Hepatic stellate cell (primary cell): ENCODE measurements around the gene EDIL3.
A peak's percentile ranks its signal among the peaks of the same experiment; 100 is the strongest.

Experiments
- DNase-seq: peaks from one replicate; pipeline ENCODE4 v3.0.0; 2011; ENCODE audit warnings: low spot score

EDIL3 gene

DNA sequence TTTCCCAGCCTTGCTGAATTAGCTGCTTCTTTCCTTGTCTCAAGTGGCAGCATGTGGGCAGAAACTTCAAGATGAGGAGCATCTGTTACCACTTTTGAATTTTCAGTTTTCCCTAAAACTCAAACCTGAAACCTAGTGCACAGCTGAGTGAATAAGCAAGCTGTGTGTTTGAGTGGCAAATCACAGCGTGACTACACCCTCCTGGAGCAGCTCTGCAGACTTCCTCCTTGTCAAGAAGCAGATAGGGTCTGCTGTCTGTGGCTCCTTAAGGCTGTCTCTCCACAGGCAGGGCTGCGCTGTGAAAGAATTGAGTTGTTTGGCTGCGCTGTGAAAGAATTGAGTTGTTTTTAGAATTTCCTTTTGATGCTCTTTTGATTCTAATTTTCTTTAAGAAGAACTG is 484.4 kb downstream of the EDIL3 start:
- DNase-seq = no peak

- DNase-seq = no peak
Observed at GRCh38 chr5:83899326-83899970, 485.2 kb downstream of the EDIL3 start.

DNA sequence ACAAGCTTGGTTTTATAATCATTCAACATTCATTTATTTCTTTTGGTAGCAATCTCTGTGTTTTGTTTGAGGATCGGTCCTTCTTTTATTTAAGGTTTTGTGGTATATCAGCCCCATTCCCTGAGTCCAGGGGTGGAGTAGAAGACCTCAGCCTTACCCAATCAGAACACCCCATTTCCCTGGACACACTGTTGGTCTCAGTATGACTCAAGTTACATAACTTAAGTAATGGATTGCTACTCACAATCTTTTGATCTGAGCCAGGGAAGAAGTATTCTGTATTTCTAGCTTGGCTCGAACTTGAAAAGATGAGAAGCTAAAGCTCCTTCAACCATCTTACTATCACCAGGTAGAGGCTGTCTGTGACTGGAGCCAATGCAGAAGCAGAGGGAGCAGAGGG is 488.8 kb downstream of the EDIL3 start:
- DNase-seq = peak; percentile 17

GRCh38 chr5:83891261-83891660 is 493.4 kb downstream of the EDIL3 start:
- DNase-seq = no peak
